HepG2 (cell line): ENCODE measurements around the gene MN1.

Source experiments
- CBX5 ChIP-seq: sonication (generic); formaldehyde crosslinking; IDR thresholded peaks from 2 replicates; pipeline ENCODE4 v1.4.0; 2020; ENCODE audit warnings: missing genetic modification reagents, borderline replicate concordance
- CTCF ChIP-seq: sonication (generic); formaldehyde crosslinking; IDR thresholded peaks from 2 replicates; pipeline ENCODE4 v1.5.0; 2020; ENCODE audit warnings: mild to moderate bottlenecking, missing genetic modification reagents, moderate library complexity
- EZH2 ChIP-seq: conservative IDR thresholded peaks from 2 replicates; pipeline ENCODE4 v1.6.1; 2012; ENCODE audit warnings: mild to moderate bottlenecking, low read depth, low read length, moderate library complexity
- KDM5A ChIP-seq: fragments of 200-600 bp; sonication (generic); IDR thresholded peaks from 2 replicates; pipeline ENCODE4 v1.7.0; 2018; ENCODE audit warnings: antibody characterized with exemption, mild to moderate bottlenecking, low read length, borderline replicate concordance
- MAX ChIP-seq: IDR thresholded peaks from 2 replicates; pipeline ENCODE4 v1.6.1; 2012; ENCODE audit warnings: inconsistent platforms
- MXI1 ChIP-seq: IDR thresholded peaks from 3 replicates; pipeline ENCODE4 v1.6.1; 2012; ENCODE audit warnings: low read depth, low read length, inconsistent platforms, borderline replicate concordance
- TP53 ChIP-seq: sonication (generic); formaldehyde crosslinking; conservative IDR thresholded peaks from 2 replicates; pipeline ENCODE4 v1.4.0; 2020; ENCODE audit warnings: missing genetic modification reagents
- ZNF274 ChIP-seq: sonication (generic); formaldehyde crosslinking; IDR thresholded peaks from 2 replicates; pipeline ENCODE4 v1.5.1; 2020; ENCODE audit warnings: mild to moderate bottlenecking, missing genetic modification reagents

GRCh38 chr22:27760474-27760873, 41.1 kb downstream of the MN1 start:
- TF ChIP-seq EZH2 (no peak), TP53 (CRISPR knock-in tag) (no peak), MAX (no peak), CBX5 (no peak), KDM5A (no peak), CTCF (CRISPR knock-in tag) (no peak), MXI1 (no peak), ZNF274 (CRISPR knock-in tag) (no peak)
